B cell (primary cell): ENCODE measurements around the gene ZNF160. TPM values are rescaled to one million over a fixed set of nuclear protein-coding genes. Genes with fewer than 3 reads are reported as not detected.

ENCODE experiments used
- ATAC-seq: fragments of 200-7000 bp; cut with Tn5 transposase; one replicate; pipeline ENCODE4 v1.10.0; 2021; ENCODE audit warnings: low read depth, mild to moderate bottlenecking, moderate number of reproducible peaks, moderate library complexity
- CTCF ChIA-PET: fragments of 350-600 bp; sonication (Branson Sonifier 250); formaldehyde crosslinking; loops from one replicate; lab custom pipeline; 2021; ENCODE audit warnings: antibody characterized with exemption, inconsistent platforms; lab: Charles Lee
- POLR2A ChIA-PET: fragments of 350-600 bp; sonication (Branson Sonifier 250); formaldehyde crosslinking; loops from one replicate; lab custom pipeline; 2021; ENCODE audit warnings: antibody characterized with exemption; lab: Charles Lee
- DNase-seq: peaks from one replicate; pipeline ENCODE4 v3.0.0; 2013
- H2AFZ ChIP-seq: 2 replicates; pipeline ENCODE4 v1.6.1; 2012; ENCODE audit warnings: mild to moderate bottlenecking, low read depth, low read length; ENCODE audit not compliant: insufficient read depth, poor library complexity, severe bottlenecking
- H3K27ac ChIP-seq, 2 donors: 1 replicate in 1 of 2; 2 replicates in 1 of 2; pipeline ENCODE4 v1.5.1; 2012 to 2013; ENCODE audit warnings: low read length in 2 of 2, mild to moderate bottlenecking in 2 of 2, moderate library complexity in 1 of 2
- H3K27me3 ChIP-seq, 4 experiments: fragments of 200-600 bp in 1 of 4; sonication (generic) in 1 of 4; replicated peaks in 1 of 4; 1 replicate in 2 of 4; 2 replicates in 2 of 4; pipeline versions ENCODE4 v1.6.1 to v1.7.0; 2013 to 2016; ENCODE audit warnings: low read length in 3 of 4, mild to moderate bottlenecking in 2 of 4, mixed read lengths in 1 of 4, moderate library complexity in 1 of 4; ENCODE audit not compliant: insufficient read depth in 4 of 4, control insufficient read depth in 3 of 4; ENCODE audit errors: control extremely low read depth in 1 of 4
- H3K36me3 ChIP-seq, 2 experiments: replicated peaks in 1 of 2; 1 replicate in 1 of 2; 2 replicates in 1 of 2; pipeline versions ENCODE4 v1.6.1 to v1.7.1; 2013; ENCODE audit warnings: low read length in 1 of 2; ENCODE audit not compliant: insufficient read depth in 2 of 2, control insufficient read depth in 1 of 2; ENCODE audit errors: control extremely low read depth in 1 of 2, extremely low read depth in 1 of 2
- H3K4me1 ChIP-seq, 2 donors: fragments of 200-600 bp in 1 of 2; sonication (generic) in 1 of 2; 1 replicate in 1 of 2; 2 replicates in 1 of 2; pipeline versions ENCODE4 v1.5.1 to v1.6.1; 2013 to 2017; ENCODE audit warnings: low read length in 2 of 2; ENCODE audit not compliant: control insufficient read depth in 2 of 2, insufficient read depth in 2 of 2
- H3K4me2 ChIP-seq: replicated peaks from 2 replicates; pipeline ENCODE3; 2012; ENCODE audit warnings: mild to moderate bottlenecking, low read depth, low read length; ENCODE audit not compliant: poor library complexity, severe bottlenecking
- H3K4me3 ChIP-seq, 5 experiments: fragments of 200-600 bp in 1 of 5; sonication (generic) in 1 of 5; 1 replicate in 3 of 5; 2 replicates in 2 of 5; pipeline versions ENCODE4 v1.5.1 to v1.7.0; 2011 to 2016; ENCODE audit warnings: low read length in 4 of 5, mild to moderate bottlenecking in 4 of 5, low read depth in 2 of 5, control low read depth in 1 of 5, moderate library complexity in 1 of 5; ENCODE audit not compliant: insufficient read depth in 1 of 5; ENCODE audit errors: control extremely low read depth in 1 of 5, extremely low read depth in 1 of 5
- H3K79me2 ChIP-seq: fragments of 200-600 bp; sonication (generic); one replicate; pipeline ENCODE4 v1.6.0; 2016; ENCODE audit warnings: low read length; ENCODE audit not compliant: control insufficient read depth, insufficient read depth
- H3K9ac ChIP-seq: fragments of 200-600 bp; sonication (generic); 2 replicates; pipeline ENCODE4 v1.6.1; 2017; ENCODE audit warnings: mild to moderate bottlenecking, low read length, moderate library complexity
- H3K9me3 ChIP-seq, 3 donors: one replicate each; pipeline versions ENCODE4 v1.6.1 to v1.7.1; 2013; ENCODE audit warnings: low read length in 2 of 3; ENCODE audit not compliant: control insufficient read depth in 2 of 3, insufficient read depth in 1 of 3; ENCODE audit errors: control extremely low read depth in 1 of 3
- H4K20me1 ChIP-seq: 2 replicates; pipeline ENCODE4 v1.6.0; 2012; ENCODE audit warnings: mild to moderate bottlenecking, low read length; ENCODE audit not compliant: insufficient read depth, control insufficient read depth, poor library complexity, severe bottlenecking
- H3K27ac Mint-ChIP-seq: one replicate; pipeline ENCODE4 v1.8.0; 2021; ENCODE audit warnings: mixed read lengths
- H3K27me3 Mint-ChIP-seq: one replicate; pipeline ENCODE4 v1.8.0; 2021; ENCODE audit warnings: mixed read lengths
- H3K4me1 Mint-ChIP-seq: one replicate; pipeline ENCODE4 v1.8.0; 2021; ENCODE audit warnings: mixed read lengths
- H3K4me3 Mint-ChIP-seq: one replicate; pipeline ENCODE4 v1.8.0; 2021; ENCODE audit warnings: mixed read lengths
- H3K9me3 Mint-ChIP-seq: one replicate; pipeline ENCODE4 v1.8.0; 2022; ENCODE audit warnings: mixed read lengths; ENCODE audit not compliant: insufficient read depth
- EZH2 ChIP-seq: IDR thresholded peaks from 2 replicates; pipeline ENCODE4 v1.6.1; 2012; ENCODE audit warnings: borderline replicate concordance, low read depth, mild to moderate bottlenecking, moderate library complexity, low read length; ENCODE audit not compliant: insufficient read depth, poor library complexity, severe bottlenecking
- WGBS: methylation state at CpG from one replicate; pipeline ENCODE4 v1.1.5; 2013; ENCODE audit warnings: missing lambda C conversion rate; ENCODE audit not compliant: insufficient coverage; 5-methylcytosine and 5-hydroxymethylcytosine counted together
- intact Hi-C: fragments of 100-400 bp; cut with micrococcal nuclease; formaldehyde crosslinking; loops from one replicate; pipeline ENCODE4 v1.10.0; 2022
- polyA plus RNA-seq: library from polyadenylated mRNA; depleted of rRNA; stranded (reverse); fragments of >200 nt; gene quantifications from 2 replicates; pipeline ENCODE4 v1.2.3, GENCODE V29; 2012
- total RNA-seq, 2 donors: library from RNA; stranded (reverse); fragments of 120-200 nt in 1 of 2; gene quantifications; 1 replicate in 1 of 2; 2 replicates in 1 of 2; pipeline versions ENCODE4 v1.2.3 to v1.2.4, GENCODE V29; 2013 to 2022
- TF ChIP-seq, protein P1 (sequence below): fragments of 200-600 bp; IDR thresholded peaks from one replicate; pipeline ENCODE4 v1.8.0; 2022; ENCODE audit warnings: antibody characterized with exemption, mild to moderate bottlenecking

Gene ZNF160
- total and polyA plus RNA-seq, 2 donors (not counting 1 experiment from before 2014, with no cell fraction given) = 49.9 to 87.8 TPM

GRCh38 chr19:53047379-53047778 is 55.8 kb downstream of the ZNF160 start:
- Histone ChIP-seq H3K27ac (no peak overlapping the region), H3K4me3 (no peak overlapping the region), H3K36me3 (no peaks in the 10 kb centered on the region), H4K20me1 (no peaks in the 10 kb centered on the region), H2AFZ (no peak overlapping the region), H3K9me3 (peaks cover 0 to 51% (median 12%) of the 10 kb centered on the region in 3 donors), H3K27me3 (no peaks in the 10 kb centered on the region), H3K9ac (no peak overlapping the region), H3K79me2 (no peaks in the 10 kb centered on the region), H3K4me1 (no peaks in the 10 kb centered on the region), H3K4me2 (no peak overlapping the region)
- DNase-seq (no peak), ATAC-seq (no peak)
- WGBS = 100% methylated on average over 1 of the region's 2 CpGs
- no peaks in the 10 kb centered on the region for H3K4me1 Mint-ChIP-seq
- no peak overlapping the region for H3K27ac Mint-ChIP-seq
- ChIA-PET CTCF (interaction anchor here (0.9 kb wide), 1 partner anchor 8 kb away, joined by 3 read pairs; no protein-coding TSS in a partner anchor), POLR2A (no interaction called here)
- no peak for TF ChIP-seq EZH2
- TF ChIP-seq, protein P1, sequence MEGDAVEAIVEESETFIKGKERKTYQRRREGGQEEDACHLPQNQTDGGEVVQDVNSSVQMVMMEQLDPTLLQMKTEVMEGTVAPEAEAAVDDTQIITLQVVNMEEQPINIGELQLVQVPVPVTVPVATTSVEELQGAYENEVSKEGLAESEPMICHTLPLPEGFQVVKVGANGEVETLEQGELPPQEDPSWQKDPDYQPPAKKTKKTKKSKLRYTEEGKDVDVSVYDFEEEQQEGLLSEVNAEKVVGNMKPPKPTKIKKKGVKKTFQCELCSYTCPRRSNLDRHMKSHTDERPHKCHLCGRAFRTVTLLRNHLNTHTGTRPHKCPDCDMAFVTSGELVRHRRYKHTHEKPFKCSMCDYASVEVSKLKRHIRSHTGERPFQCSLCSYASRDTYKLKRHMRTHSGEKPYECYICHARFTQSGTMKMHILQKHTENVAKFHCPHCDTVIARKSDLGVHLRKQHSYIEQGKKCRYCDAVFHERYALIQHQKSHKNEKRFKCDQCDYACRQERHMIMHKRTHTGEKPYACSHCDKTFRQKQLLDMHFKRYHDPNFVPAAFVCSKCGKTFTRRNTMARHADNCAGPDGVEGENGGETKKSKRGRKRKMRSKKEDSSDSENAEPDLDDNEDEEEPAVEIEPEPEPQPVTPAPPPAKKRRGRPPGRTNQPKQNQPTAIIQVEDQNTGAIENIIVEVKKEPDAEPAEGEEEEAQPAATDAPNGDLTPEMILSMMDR = no peak
- peaks cover 13% of the 10 kb centered on the region for H3K9me3 Mint-ChIP-seq
- intact Hi-C loops = no loop called here
- H3K27me3 Mint-ChIP-seq = no peaks in the 10 kb centered on the region
- no peak overlapping the region for H3K4me3 Mint-ChIP-seq

- H3K9ac ChIP-seq = no peak overlapping the region
- intact Hi-C loops = no loop called here
- no peaks in the 10 kb centered on the region for H3K4me1 ChIP-seq
- no peak overlapping the region for H2AFZ ChIP-seq
- no peak overlapping the region for H3K4me3 ChIP-seq
- H3K27me3 ChIP-seq = no peaks in the 10 kb centered on the region
- H3K4me2 ChIP-seq = no peak overlapping the region
- CTCF ChIA-PET = no interaction called here
- Mint-ChIP-seq H3K9me3 (peaks cover 9% of the 10 kb centered on the region), H3K4me3 (no peak overlapping the region), H3K27ac (no peak overlapping the region), H3K27me3 (no peaks in the 10 kb centered on the region), H3K4me1 (no peaks in the 10 kb centered on the region)
- TF ChIP-seq, protein P1 = no peak
- TF ChIP-seq EZH2 = no peak
- POLR2A ChIA-PET = no interaction called here
- no peak overlapping the region for H3K27ac ChIP-seq
- no peaks in the 10 kb centered on the region for H3K79me2 ChIP-seq
- no peaks in the 10 kb centered on the region for H4K20me1 ChIP-seq
- ATAC-seq (no peak), DNase-seq (no peak)
- H3K36me3 ChIP-seq = no peaks in the 10 kb centered on the region
- H3K9me3 ChIP-seq = peaks cover 0 to 45% (median 8%) of the 10 kb centered on the region in 3 donors
- WGBS = 95% methylated on average over 16 of the region's 16 CpGs
These were observed 57.7 kb downstream of the ZNF160 start for GRCh38 chr19:53045536-53045935.
